Measurements from ENCODE around the gene CTIF.

The CTIF gene

DNA sequence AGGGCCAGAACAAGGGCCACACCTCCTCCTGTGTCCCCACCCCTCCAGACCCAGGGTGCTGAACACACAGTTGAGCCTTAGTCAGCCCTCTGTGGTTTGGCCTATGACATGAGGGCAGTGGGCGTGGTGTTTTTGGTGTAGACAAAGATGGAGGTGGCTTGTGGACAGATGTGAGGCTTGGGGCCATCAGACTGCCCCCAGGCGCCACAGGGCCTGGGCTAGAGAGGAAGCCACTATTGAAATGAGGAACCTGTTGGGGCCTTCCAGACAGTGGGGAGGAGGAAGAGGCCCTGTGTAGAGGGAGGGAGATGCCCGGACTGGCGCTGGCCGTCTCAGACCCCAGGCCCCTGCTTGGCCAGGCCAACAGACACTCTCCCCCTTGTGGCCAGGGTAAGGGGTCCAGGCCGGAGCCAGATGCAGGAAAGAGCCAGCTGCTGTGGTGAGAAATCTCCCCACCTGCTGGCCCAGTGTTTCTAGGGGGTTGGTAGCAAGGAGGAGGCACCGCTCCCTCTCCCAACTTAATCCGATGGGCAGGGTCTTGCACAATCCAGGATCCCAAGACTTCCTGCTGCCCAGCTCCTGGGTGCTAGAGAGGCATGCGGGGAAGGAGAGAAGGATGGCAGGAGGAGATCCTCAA is 358.2 kb downstream of the CTIF start:
- DNase-seq: peak; percentile 98 to 99

DNA sequence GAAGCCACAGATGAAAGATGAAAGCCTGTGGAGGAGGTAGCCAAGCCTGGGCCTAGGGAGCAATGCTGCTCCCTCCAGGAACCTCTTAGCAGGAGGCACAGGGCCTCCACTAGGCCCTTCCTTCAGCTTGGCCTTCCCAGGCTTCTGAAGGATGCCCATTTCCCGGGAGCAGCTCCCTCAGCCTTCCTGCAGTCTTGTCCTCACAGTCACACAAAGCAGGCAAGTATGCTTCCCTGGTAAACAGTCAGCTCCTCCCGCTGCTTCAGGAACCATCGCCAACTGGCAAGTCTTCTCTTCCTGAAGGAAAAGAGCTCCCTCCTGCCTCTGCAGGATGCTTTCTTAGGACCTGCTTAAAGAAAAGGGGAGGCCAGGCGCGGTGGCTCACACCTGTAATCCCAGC is 358.7 kb downstream of the CTIF start:
- no peak for DNase-seq

DNA sequence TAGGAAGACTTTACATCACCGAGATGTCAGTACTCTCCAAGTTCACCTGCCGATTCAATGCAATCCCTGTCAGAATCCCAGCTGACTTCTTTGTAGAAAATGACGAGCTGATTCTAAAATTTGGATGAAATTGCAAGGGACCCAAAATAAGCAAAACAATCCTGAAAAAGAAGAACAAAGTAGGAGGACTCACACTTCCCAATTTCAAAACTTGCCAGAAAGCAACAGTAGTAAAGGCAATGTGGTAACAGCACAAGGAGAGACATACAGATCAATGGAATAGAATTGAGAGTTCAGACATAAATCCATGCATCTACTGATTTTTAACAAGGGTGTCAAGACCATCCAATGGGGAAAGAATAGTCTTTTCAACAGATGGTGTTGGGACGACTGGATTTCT is 359.7 kb downstream of the CTIF start:
- peak in 1 of 2 experiments; percentile 14 for DNase-seq

DNA sequence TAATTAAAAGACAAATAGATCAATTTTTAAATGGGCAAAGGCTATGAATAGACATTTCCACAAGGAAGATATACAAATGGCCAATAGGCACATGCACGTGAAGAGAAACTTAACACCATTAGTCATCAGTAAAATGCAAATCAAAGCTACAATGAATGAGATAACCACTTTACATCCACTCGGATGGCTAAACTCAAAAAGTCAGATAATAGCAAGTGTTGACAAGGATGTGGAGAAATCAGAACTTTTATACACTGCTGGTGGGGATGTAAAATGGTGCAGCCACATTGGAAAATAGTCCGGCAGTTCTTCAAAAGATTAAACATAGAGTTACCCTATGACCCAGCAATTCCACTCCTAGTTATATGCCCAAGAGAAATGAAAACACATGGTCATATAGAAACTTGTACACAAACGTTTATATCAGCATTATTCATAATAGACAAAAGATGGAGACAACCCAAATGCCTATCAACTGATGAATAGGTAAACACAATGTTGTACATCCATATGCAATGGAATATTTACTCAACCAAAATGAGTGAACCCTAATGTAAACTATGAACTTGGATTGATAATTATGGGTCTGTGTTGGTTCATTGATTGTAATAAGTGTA is 360.8 kb downstream of the CTIF start:
- no peak for DNase-seq

DNA sequence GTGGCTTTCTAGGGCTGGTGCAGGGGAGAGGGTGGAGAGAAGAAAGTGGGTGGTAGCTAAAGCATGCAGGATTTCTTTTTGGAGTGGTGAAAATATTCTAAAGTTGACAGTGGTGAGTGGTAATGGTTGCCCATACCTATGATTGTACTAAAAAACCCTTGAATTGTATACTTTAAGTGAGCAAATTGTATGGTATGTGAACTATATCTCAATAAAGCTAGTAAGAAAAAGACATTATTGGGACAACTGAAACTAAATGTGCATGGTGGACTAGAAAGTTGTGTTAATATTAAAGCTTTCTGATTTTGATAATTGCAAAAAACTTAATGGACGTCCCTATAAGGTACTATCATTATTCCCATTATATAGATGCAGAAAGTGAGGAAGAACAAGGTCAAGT is 361.6 kb downstream of the CTIF start:
- no peak for DNase-seq

DNA sequence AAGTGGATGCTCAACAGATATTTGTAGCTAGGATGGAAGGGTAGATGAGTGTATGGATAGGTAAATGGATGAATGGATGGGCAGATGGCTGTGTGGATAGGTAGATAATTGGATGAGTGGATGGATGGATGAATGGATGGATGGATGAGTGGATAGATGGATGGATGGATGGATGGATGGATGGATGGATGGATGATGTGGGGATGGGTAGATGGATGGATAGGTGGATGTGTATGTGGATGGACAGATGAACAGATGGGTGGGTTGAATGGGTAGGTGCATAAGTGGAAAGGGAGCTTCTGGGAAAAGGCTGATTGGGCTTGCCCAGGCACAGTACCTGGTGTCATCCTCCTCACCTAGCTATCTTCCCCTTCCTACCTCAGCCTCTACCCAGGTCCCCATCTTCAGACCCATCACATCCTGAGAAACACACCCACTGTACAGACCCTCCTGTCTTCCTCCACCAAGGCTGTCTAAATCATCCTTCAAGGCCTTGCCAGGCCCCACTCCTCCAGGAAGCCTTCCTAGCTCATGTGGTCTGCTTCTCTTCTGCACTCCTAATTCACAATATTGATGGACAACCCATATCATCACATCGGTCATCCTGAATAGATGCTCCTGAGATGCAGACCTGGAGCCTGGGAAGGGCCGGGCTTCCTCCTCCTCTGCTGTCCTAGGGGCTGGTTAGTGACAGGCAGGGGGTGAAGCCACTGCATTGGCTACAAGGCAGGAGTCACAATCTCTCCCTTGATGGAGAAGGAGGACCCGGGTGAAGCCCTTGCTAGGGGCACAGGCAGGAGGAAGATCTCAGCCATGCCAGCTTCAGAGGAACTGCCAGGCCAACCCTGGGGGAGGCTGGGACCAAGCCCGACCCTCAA is 362.6 kb downstream of the CTIF start:
- DNase-seq: no peak

DNA sequence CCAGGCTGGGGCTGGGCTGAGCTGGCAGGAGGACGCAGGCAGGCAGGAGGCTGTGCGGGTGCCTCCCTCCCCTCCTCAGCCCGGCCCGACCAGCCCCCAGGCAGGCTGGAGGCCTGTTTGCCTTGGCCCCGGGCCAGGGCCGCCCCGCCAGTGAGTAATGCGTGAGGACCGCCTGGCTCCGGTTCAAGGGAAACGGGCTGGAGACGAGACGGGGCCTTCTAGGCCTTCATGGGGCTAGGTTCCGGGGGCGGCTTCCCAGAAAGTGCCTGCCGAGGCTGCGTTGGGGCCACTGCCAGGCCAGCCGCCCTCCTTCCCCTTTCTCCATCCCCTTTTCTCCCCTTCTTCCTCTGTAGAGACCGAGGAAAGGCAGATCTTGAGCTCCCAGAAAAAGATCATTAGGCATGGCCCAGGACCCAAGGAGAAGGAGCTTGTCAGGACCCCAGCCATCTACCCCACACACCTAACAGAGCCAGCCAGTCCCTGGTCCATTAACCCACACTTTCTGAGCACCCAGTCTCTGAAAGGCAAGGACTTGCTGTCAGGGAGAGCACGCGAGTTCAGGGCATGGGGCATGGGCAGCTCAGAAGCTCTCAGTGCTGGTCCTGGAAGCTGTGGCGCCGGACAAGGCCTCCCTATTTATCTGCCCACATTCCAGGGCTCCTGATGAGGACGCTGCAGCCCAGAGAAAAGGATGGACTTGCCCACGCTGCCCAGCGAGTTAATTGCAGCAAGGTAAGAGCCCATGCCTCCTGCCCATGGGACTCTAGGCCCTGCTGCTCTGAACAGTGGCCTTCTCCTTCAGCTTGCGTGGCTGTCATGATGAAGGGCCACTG is 363.4 kb downstream of the CTIF start:
- DNase-seq: no peak

DNA sequence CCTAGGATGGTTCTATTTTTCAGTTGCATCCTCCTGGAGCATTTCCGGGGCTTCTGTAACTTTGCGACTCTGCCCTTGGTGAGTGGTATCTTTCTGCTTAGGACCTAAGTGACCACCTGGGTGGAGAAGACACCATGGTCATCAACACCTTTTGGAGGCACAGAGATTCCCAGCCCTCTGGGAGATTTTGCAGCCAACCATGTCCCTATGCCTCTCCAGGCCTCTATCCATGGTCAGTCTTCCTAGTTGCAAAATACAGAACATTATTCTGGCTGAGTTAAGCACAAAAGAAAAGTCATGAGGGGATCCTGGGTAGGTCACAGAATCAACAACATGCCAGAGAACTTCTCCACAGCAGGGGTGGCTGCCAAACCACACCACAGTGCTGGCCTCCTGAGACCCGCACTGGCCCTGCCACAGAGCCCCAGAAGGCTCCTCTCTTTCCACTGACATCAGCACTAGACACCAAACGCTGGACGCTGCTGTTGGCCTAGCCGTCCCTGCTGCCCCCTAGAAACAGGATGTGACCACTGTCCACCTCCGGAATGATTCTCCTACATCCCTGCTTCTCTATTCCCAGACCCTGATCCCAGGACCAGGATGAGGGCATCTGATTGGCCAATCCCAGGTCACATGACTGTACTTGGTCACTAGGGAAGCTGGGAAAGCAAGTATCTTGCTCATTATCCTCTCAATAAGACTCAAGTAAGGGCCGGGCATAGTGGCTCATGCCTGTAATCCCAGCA is 364.2 kb downstream of the CTIF start:
- DNase-seq: no peak

DNA sequence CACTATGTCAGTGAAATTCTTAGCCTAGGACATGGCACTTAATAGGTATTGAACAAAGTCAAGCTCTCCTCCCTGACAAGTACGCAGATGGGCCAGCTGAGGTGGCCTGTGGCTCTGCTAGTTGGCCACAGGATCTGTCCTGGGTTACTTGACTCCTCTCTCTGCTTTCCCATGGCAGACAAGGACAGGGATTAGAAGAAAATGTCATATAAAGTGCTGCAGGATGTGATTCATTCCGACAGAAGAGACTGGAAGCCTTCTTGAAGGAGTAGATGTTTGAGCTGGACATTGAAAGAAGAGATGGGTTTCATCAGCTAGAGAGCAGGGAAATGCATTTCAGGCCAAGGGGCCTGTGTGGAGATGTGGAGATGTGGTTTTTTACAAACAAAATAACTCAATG is 365.3 kb downstream of the CTIF start:
- DNase-seq: no peak

DNA sequence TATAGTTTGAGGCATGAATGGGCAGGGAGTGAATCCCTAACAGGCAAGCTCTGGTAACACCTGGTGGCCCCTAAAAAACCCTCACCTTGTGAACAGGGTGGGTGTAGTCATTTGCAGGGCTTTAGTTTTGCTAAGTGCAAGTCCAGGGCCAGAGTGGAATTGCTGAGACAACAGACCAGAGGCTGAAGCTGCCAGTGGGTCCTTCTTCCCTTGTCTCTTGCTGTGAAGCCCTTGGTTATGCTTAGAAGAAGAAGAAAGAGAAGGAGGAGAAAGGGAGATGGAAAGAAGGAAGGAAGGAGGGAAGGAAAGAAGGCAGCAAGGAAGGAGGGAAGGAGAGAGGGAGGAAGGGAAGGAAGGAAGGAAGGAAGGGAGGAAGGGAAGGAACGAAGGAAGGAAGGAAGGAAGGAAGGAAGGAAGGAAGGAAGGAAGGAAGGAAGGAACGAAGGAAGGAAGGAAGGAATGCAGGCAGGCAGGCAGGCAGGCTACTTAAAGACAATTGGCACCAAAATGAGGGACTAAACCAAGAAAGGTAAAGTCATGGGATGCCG is 366.1 kb downstream of the CTIF start:
- DNase-seq: no peak

DNA sequence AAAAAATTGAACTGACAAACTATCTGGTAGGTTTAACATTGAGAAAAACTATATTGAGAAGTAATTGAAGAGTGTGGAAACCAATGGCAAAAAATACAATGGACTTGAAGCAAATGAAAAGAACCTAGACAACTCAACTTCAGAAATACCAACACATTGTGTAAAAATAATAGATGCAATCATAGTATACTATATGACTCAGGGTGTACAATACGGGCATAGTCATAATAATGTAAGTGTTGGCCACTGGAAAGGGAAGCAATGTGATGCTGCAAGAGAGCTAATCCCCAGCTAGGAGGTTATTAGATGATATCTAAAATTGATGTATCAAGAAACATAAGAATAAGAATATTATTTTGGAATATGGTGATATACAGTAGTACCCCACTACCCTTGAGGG is 366.7 kb downstream of the CTIF start:
- DNase-seq: no peak

DNA sequence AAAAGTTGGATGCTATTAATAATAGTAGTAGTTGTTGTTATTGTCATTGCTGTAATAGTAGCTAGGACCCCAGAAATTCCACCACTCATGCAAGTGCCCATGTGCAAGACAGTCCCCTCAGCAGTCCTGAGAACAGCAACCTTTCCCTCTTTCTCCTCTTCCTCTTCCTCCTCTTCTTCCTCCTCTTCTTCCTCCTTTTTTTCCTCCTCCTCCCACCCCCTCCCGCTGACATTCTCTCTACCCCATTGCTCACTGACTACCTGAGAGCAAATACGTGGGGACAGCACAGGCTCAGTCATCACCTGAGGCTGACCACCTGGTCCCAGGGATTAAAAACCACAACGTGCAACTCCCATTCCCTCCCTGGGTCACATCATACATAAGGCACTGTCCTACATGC is 370.1 kb downstream of the CTIF start:
- DNase-seq: no peak

DNA sequence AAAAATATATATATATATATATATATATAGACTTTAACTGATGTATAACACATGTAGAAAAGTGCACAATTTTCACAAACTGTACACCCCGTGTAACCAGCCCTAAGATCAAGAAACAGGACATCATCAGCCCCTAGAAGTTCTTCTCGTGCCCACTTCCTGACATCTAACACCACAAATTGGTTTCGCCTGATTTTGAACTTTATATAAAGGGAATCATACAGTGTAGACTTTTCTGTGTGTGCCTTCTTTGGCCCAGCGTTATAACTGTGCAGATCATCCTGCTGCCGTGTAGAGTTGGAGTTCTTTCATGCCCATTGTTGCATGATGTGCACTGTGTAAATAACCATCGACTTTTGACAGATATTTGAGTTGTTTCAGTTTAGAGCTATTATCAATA is 370.9 kb downstream of the CTIF start:
- DNase-seq: no peak

DNA sequence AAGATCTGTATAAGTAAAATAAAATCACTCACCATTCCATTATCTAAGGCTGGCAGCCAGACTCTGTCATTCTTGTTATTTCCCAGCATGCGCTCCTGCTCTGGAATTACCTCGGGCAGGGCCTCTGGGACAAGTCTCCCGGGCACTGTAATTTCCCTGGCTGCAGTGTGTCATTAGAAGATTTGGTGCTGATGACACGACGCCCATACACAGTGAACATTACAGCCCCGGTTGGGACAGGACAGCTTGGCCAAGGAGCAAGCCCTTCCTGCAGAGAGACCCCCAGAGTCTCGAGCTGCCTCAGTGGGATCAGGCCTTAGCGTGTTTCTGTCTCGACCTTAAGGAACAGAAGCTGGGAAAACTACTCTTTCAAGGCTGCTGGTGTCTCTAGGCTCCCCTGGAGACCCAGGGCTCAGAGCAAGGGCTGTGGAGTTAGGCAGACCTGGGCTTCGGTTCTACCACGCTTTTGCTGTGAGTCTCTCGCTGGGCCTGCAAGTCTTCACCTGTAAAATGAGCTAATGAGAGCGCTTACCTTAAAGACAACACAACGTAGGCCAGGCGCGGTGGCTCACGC is 372.2 kb downstream of the CTIF start:
- no peak for DNase-seq

All from AML-193 (cell line).